Ectodermal cell (in vitro differentiated cells): ENCODE results near the gene GYG2. TPM values are rescaled to one million over a fixed set of nuclear protein-coding genes. Genes with fewer than 3 reads are reported as not detected.
"Not testable (repeated sequence)": the region's sequence is repeated elsewhere in the genome, so short reads cannot be mapped to it uniquely, and the experiment has no call there.

Experiments used
- H3K27ac ChIP-seq: 2 replicates; pipeline ENCODE4 v1.7.0; 2013; ENCODE audit warnings: mild to moderate bottlenecking, low read depth, low read length; ENCODE audit not compliant: insufficient read depth, poor library complexity, severe bottlenecking
- H3K27me3 ChIP-seq: 2 replicates; pipeline ENCODE4 v1.7.0; 2013; ENCODE audit warnings: mild to moderate bottlenecking, low read length; ENCODE audit not compliant: insufficient read depth, control insufficient read depth, poor library complexity, severe bottlenecking
- H3K36me3 ChIP-seq: one replicate; pipeline ENCODE4 v1.7.0; 2013; ENCODE audit warnings: low read length; ENCODE audit not compliant: control insufficient read depth, insufficient read depth
- H3K4me1 ChIP-seq: one replicate; pipeline ENCODE4 v1.7.0; 2013; ENCODE audit warnings: low read length; ENCODE audit not compliant: control insufficient read depth, insufficient read depth
- H3K4me3 ChIP-seq: 2 replicates; pipeline ENCODE4 v1.7.0; 2013; ENCODE audit warnings: low read depth, low read length, control low read depth; ENCODE audit not compliant: insufficient read depth
- H3K9me3 ChIP-seq: 2 replicates; pipeline ENCODE4 v1.7.0; 2013; ENCODE audit warnings: mild to moderate bottlenecking, low read length, moderate library complexity; ENCODE audit not compliant: control insufficient read depth
- WGBS, 2 experiments: methylation state at CpG; one replicate each; pipeline ENCODE4 v1.1.7; 2013; ENCODE audit warnings: missing lambda C conversion rate in 2 of 2; 5-methylcytosine and 5-hydroxymethylcytosine counted together
- polyA plus RNA-seq, 4 experiments: library from polyadenylated mRNA; stranded (reverse); fragments of 50-300 nt; gene quantifications; one replicate each; pipeline ENCODE4 v1.2.3, GENCODE V29; 2013

Gene GYG2
- polyA plus RNA-seq (2013, experiment 1 of 4): 48.9 TPM
- polyA plus RNA-seq (2013, experiment 2 of 4): 50.4 TPM
- 35.1 TPM for polyA plus RNA-seq (2013, experiment 3 of 4)
- polyA plus RNA-seq (2013, experiment 4 of 4): 35.0 TPM

GRCh38 chrX:2828344-2828958, at the start of gene GYG2:
GYG2 (plus strand) TSS chrX:2828930; CDS start chrX:2830189, 1,259 bp downstream.
- WGBS, 2 experiments: 14% methylated on average over 56 of the region's 56 CpGs

DNA sequence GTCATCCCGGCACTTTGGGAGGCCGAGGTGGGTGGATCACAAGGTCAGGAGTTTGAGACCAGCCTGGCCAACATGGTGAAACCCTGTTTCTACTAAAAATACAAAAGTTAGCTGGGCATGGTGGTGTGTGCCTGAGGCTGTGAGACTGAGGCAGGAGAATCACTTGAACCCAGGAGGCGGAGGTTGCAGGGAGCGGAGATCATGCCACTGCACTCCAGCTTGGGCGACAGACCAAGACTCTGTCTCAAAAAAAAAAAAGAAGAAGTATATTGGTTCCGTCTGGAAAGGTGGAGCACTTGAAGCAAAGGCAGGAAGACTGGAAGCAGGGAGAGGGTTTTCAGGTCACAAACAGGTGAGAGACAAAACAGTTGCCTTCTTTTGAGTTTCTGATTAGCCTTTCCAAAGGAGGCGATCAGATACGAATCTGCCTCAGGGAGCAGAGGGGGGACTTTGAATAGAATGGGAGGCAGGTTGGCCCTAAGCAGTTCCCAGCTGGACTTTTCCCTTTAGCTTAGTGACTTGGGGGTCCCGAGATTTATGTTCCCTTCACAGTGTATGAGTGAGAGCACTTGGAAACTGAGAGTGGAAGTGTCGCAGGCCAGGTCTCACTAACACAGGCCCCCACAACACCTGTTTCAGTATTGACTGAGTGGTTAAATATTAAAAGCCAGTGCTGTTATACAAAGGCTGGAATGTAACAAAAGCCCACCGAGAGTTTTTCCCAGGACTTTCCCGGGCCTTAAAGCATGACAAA, 48.1 kb upstream of the GYG2 start:
- 53% methylated on average over 11 to 12 of the region's 12 CpGs for WGBS, 2 experiments

More at GRCh38 chrX:2828344-2828958, at the start of gene GYG2:
- no peak within 1 kb of the TSS for H3K27ac ChIP-seq
- H3K36me3 ChIP-seq: no peaks in the 10 kb centered on the region
- H3K4me1 ChIP-seq: no peaks in the 10 kb centered on the region
- H3K9me3 ChIP-seq: no peaks in the 10 kb centered on the region
- no peaks in the 10 kb centered on the region for H3K27me3 ChIP-seq
- H3K4me3 ChIP-seq: peak within 1 kb of the TSS; percentile 49

GRCh38 chrX:2781226-2781571, 47.5 kb upstream of the GYG2 start:
- no peak overlapping the region for H3K4me3 ChIP-seq
- 67 to 71% methylated on average over 1 of the region's 1 CpG for WGBS, 2 experiments

More for the DNA sequence above, 48.1 kb upstream of the GYG2 start:
- H3K36me3 ChIP-seq, H3K4me1 ChIP-seq, H3K27me3 ChIP-seq, H3K9me3 ChIP-seq, H3K4me3 ChIP-seq, H3K27ac ChIP-seq: not testable (repeated sequence)

GRCh38 chrX:2781698-2782097, 47.0 kb upstream of the GYG2 start:
- Histone ChIP-seq H3K36me3 (no peaks in the 10 kb centered on the region), H3K27me3 (no peaks in the 10 kb centered on the region), H3K4me1 (peaks cover 8% of the 10 kb centered on the region), H3K9me3 (no peaks in the 10 kb centered on the region), H3K27ac (no peak overlapping the region), H3K4me3 (no peak overlapping the region)
- WGBS, 2 experiments: 79 to 81% methylated on average over 6 of the region's 6 CpGs

More at GRCh38 chrX:2781226-2781571, 47.5 kb upstream of the GYG2 start:
- no peaks in the 10 kb centered on the region for H3K27me3 ChIP-seq
- no peaks in the 10 kb centered on the region for H3K36me3 ChIP-seq
- no peaks in the 10 kb centered on the region for H3K9me3 ChIP-seq
- peaks cover 8% of the 10 kb centered on the region for H3K4me1 ChIP-seq
- H3K27ac ChIP-seq: no peak overlapping the region

GRCh38 chrX:2782171-2782570, 46.6 kb upstream of the GYG2 start:
- no peaks in the 10 kb centered on the region for H3K36me3 ChIP-seq
- H3K4me3 ChIP-seq: no peak overlapping the region
- H3K4me1 ChIP-seq: peaks cover 8% of the 10 kb centered on the region
- no peak overlapping the region for H3K27ac ChIP-seq
- 57% methylated on average over 4 of the region's 4 CpGs for WGBS, 2 experiments
- no peaks in the 10 kb centered on the region for H3K27me3 ChIP-seq
- no peaks in the 10 kb centered on the region for H3K9me3 ChIP-seq

DNA sequence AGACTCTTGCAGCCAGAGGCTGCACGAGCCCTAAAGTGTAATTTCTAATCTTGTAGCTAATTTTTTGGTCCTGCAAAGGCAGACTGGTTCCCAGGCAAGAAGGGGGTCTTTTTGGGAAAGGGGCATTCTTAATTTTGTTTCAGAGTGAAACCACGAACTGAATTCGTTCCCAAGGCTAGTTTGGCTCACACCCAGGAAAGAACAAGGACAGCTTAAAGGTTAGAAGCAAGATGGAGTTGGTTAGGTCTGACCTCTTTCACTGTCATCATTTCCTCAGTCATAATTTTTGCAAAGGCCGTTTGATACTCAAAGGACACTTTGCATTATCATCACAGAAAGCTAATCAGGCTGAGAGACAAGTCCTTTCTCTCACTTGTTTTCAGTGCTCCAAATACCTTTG, 46.0 kb upstream of the GYG2 start:
- H3K27me3 ChIP-seq: no peaks in the 10 kb centered on the region
- H3K9me3 ChIP-seq: no peaks in the 10 kb centered on the region
- WGBS, 2 experiments: 76 to 83% methylated on average over 4 of the region's 4 CpGs
- H3K4me3 ChIP-seq: no peak overlapping the region
- H3K36me3 ChIP-seq: no peaks in the 10 kb centered on the region
- no peak overlapping the region for H3K27ac ChIP-seq
- H3K4me1 ChIP-seq: peaks cover 8% of the 10 kb centered on the region

DNA sequence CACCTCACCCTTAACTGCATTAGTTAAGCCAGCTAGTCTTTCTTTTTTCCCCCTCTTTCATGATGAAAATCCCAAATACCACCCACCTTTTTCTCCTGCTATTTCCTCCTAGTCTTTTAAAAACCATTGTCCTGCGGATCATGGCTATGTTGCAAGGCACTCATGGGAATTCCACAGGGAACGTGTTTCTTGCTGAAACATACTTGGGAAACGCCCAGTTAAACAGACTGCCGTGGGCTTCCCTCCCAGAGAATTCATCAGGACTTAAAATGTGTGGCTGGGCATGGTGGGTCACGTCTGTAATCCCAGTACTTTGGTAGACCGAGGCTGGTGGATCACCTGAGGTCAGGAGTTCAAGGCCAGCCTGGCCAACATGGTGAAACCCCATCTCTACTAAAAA, 44.7 kb upstream of the GYG2 start:
- no peaks in the 10 kb centered on the region for H3K9me3 ChIP-seq
- 93 to 94% methylated on average over 6 of the region's 6 CpGs for WGBS, 2 experiments
- H3K27me3 ChIP-seq: no peaks in the 10 kb centered on the region
- no peaks in the 10 kb centered on the region for H3K36me3 ChIP-seq
- no peak overlapping the region for H3K27ac ChIP-seq
- peaks cover 8% of the 10 kb centered on the region for H3K4me1 ChIP-seq
- H3K4me3 ChIP-seq: no peak overlapping the region

DNA sequence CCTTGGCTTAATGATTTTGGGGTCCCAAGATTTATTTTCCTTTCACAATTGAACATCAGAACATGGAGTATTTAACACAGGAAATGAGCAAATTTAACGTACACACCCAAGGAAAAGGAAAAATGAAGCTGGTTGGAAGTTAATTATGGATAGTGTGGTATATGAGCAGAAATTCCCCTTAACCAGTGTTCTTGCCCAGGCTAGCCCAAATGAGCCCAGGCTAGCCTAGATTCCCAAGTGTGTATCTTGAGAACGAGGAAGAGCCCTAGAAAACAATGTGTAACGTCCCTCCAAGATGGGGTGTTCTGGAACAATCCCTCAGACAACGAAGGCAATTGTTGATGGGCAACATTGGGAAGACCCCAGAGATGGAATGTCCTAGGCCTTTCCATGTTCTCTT, 43.2 kb upstream of the GYG2 start:
- 95 to 100% methylated on average over 4 of the region's 4 CpGs for WGBS, 2 experiments
- no peaks in the 10 kb centered on the region for H3K36me3 ChIP-seq
- peaks cover 6% of the 10 kb centered on the region for H3K4me1 ChIP-seq

DNA sequence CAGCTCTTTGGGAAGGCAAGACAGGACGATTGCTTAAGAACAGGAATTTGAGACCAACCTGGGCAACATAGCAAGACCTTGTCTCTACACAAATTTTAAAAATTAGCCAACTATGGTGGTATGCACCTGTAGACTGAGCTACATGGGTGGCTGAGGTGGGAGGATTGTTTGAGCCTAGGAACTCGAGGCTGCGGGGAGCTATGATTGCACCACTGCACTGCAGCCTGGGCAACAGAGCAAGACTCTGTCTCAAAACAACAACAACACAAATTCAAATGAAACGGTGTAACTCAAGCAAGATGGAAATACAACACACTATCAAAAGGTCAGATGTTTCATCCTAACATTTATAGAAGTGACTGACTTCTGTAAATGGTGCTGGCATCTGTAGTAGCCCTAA, 39.8 kb upstream of the GYG2 start:
- no peaks in the 10 kb centered on the region for H3K36me3 ChIP-seq
- H3K4me1 ChIP-seq: no peaks in the 10 kb centered on the region
- H3K9me3 ChIP-seq: no peaks in the 10 kb centered on the region
- 83 to 90% methylated on average over 4 of the region's 4 CpGs for WGBS, 2 experiments
- no peaks in the 10 kb centered on the region for H3K27me3 ChIP-seq
- no peak overlapping the region for H3K27ac ChIP-seq
- H3K4me3 ChIP-seq: no peak overlapping the region

More for the DNA sequence above, 43.2 kb upstream of the GYG2 start:
- Histone ChIP-seq H3K27me3 (no peaks in the 10 kb centered on the region), H3K27ac (no peak overlapping the region), H3K9me3 (no peaks in the 10 kb centered on the region), H3K4me3 (no peak overlapping the region)

DNA sequence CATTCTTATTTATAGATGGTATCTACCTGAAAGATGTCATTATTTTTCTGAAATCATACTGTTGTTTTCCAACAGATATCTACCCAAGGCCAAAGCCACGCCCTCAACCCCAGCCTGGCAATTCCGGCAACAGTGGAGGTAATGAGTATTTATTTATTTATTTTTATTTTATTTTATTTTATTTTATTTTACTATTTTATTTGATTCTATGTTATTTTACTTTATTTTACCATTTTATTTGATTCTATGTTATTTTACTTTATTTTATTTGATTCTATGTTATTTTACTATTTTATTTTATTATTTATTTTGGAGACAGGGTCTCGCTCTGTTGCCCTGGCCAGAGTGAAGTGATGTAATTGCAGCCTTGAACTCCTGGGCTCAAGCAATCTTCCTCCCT, 39.2 kb upstream of the GYG2 start:
- Histone ChIP-seq H3K27ac (no peak overlapping the region), H3K27me3 (no peaks in the 10 kb centered on the region), H3K4me3 (no peak overlapping the region), H3K9me3 (no peaks in the 10 kb centered on the region), H3K36me3 (no peaks in the 10 kb centered on the region), H3K4me1 (no peaks in the 10 kb centered on the region)
- WGBS, 2 experiments: 100% methylated on average over 1 of the region's 3 CpGs; no CpG with 5 or more reads in 1 of the 2 experiments
